Keratinocyte (primary cell): ENCODE measurements around the gene BAIAP3. TPM values are rescaled to one million over a fixed set of nuclear protein-coding genes. Genes with fewer than 3 reads are reported as not detected.

Experiments used
- DNase-seq: peaks from one replicate; pipeline ENCODE4 v3.0.0-alpha.2; 2011; ENCODE audit warnings: low read depth, missing footprints, low spot score
- FAIRE-seq: peaks from 2 replicates; lab custom pipeline; 2011; peaks lifted over from hg19 to GRCh38; lab: Jason Lieb, UNC
- H2AFZ ChIP-seq: 2 replicates; pipeline ENCODE4 v1.6.0; 2012; ENCODE audit warnings: low read length, control low read depth, inconsistent platforms; ENCODE audit not compliant: control insufficient read depth
- H3K27ac ChIP-seq: 2 replicates; pipeline ENCODE4 v1.5.1; 2011; ENCODE audit warnings: low read length; ENCODE audit not compliant: control insufficient read depth, insufficient read depth
- H3K27me3 ChIP-seq: 3 replicates; pipeline ENCODE4 v1.6.0; 2011; ENCODE audit warnings: low read length; ENCODE audit not compliant: control insufficient read depth, insufficient read depth; ENCODE audit errors: extremely low read depth
- H3K36me3 ChIP-seq, 2 experiments: 2 replicates in 1 of 2; 3 replicates in 1 of 2; pipeline ENCODE4 v1.5.1; 2011; ENCODE audit warnings: low read length in 2 of 2, mild to moderate bottlenecking in 1 of 2; ENCODE audit not compliant: control insufficient read depth in 2 of 2, insufficient read depth in 2 of 2; ENCODE audit errors: extremely low read depth in 1 of 2
- H3K4me1 ChIP-seq: 3 replicates; pipeline ENCODE4 v1.5.1; 2011; ENCODE audit warnings: low read length; ENCODE audit not compliant: control insufficient read depth, insufficient read depth; ENCODE audit errors: extremely low read depth
- H3K4me2 ChIP-seq: 3 replicates; pipeline ENCODE4 v1.6.0; 2011; ENCODE audit warnings: low read depth, low read length; ENCODE audit not compliant: control insufficient read depth, insufficient read depth; ENCODE audit errors: extremely low read depth
- H3K4me3 ChIP-seq, 3 experiments: fragments of 200-600 bp in 1 of 3; sonication (generic) in 1 of 3; 2 replicates in 2 of 3; 3 replicates in 1 of 3; pipeline ENCODE4 v1.5.1; 2011 to 2016; ENCODE audit warnings: low read length in 3 of 3, mild to moderate bottlenecking in 3 of 3, control low read depth in 2 of 3, inconsistent platforms in 1 of 3, low read depth in 1 of 3, mixed read lengths in 1 of 3, mixed run types in 1 of 3, moderate library complexity in 1 of 3; ENCODE audit not compliant: control insufficient read depth in 2 of 3, insufficient read depth in 2 of 3; ENCODE audit errors: extremely low read depth in 1 of 3
- H3K79me2 ChIP-seq: 2 replicates; pipeline ENCODE4 v1.6.0; 2012; ENCODE audit warnings: low read length; ENCODE audit not compliant: control insufficient read depth, insufficient read depth
- H3K9ac ChIP-seq: 3 replicates; pipeline ENCODE4 v1.6.0; 2011; ENCODE audit warnings: low read length; ENCODE audit not compliant: control insufficient read depth, insufficient read depth; ENCODE audit errors: extremely low read depth
- H3K9me1 ChIP-seq: 3 replicates; pipeline ENCODE4 v1.6.0; 2011; ENCODE audit warnings: low read length; ENCODE audit not compliant: control insufficient read depth, insufficient read depth; ENCODE audit errors: extremely low read depth
- H3K9me3 ChIP-seq: 2 replicates; pipeline ENCODE4 v1.5.1; 2012; ENCODE audit warnings: low read depth, low read length; ENCODE audit not compliant: control insufficient read depth
- H4K20me1 ChIP-seq: 3 replicates; pipeline ENCODE4 v1.6.0; 2011; ENCODE audit warnings: low read length; ENCODE audit not compliant: control insufficient read depth, insufficient read depth; ENCODE audit errors: extremely low read depth
- CTCF ChIP-seq, 3 experiments: IDR thresholded peaks in 1 of 3; conservative IDR thresholded peaks in 1 of 3; optimal IDR thresholded peaks in 1 of 3; 2 replicates in 2 of 3; 3 replicates in 1 of 3; pipeline versions ENCODE3 to v1.5.1; 2011; ENCODE audit warnings: low read length in 3 of 3, mild to moderate bottlenecking in 3 of 3, moderate library complexity in 2 of 3, control low read depth in 1 of 3, inconsistent platforms in 1 of 3; ENCODE audit not compliant: insufficient read depth in 2 of 3; ENCODE audit errors: extremely low read depth in 1 of 3
- EZH2 ChIP-seq: IDR thresholded peaks from one replicate; pipeline ENCODE4 v1.6.1; 2012; ENCODE audit warnings: inconsistent platforms, mild to moderate bottlenecking, low read length, moderate library complexity
- dilution Hi-C: fragments of 300-500 bp; cut with MboI; formaldehyde crosslinking; loops from one replicate; pipeline ENCODE4 v1.7.0; 2020; ENCODE audit warnings: low sequenced_read_pairs; ENCODE audit not compliant: extremely low pct_ligation_motif_present
- polyA plus RNA-seq, 5 experiments: library from polyadenylated mRNA; depleted of rRNA in 3 of 5; stranded (reverse) in 3 of 5; stranded (forward) in 1 of 5; unstranded in 1 of 5; fragments of >200 nt; gene quantifications; 1 replicate in 1 of 5; 2 replicates in 3 of 5; 3 replicates in 1 of 5; pipeline versions ENCODE4 v1.2.1 to v1.2.3, GENCODE V29; 2011 to 2012; ENCODE audit warnings: missing spikeins in 2 of 5, low read depth in 1 of 5, low replicate concordance in 1 of 5

BAIAP3 gene
- polyA plus RNA-seq, 1 donor (not counting 4 experiments of a cell fraction or from before 2014, with no cell fraction given): not detected

- peaks cover 34% of the 10 kb centered on the region for H4K20me1 ChIP-seq
- DNase-seq (no peak), FAIRE-seq (no peak)
- H3K4me3 ChIP-seq: no peak overlapping the region
- dilution Hi-C loops: no loop called here
- H3K4me2 ChIP-seq: no peak overlapping the region
- H3K9me1 ChIP-seq: no peaks in the 10 kb centered on the region
- H3K36me3 ChIP-seq: peaks cover 26 to 51% of the 10 kb centered on the region in 2 experiments
- no peak overlapping the region for H2AFZ ChIP-seq
- H3K27me3 ChIP-seq: no peaks in the 10 kb centered on the region
- H3K4me1 ChIP-seq: peaks cover 16% of the 10 kb centered on the region
- TF ChIP-seq EZH2 (no peak), CTCF (optimal IDR thresholded peaks at IDR 0.05 in 1 of 3, IDR thresholded peaks at IDR 0.05 in 1 of 3, conservative IDR thresholded peaks at IDR 0.05 in 1 of 3; ENCODE audit: extremely low read depth in 1 of 3, insufficient read depth in 2 of 3, low read length in 3 of 3) (no peak)
- H3K9ac ChIP-seq: no peak overlapping the region
- no peaks in the 10 kb centered on the region for H3K9me3 ChIP-seq
- H3K79me2 ChIP-seq: peaks cover 80% of the 10 kb centered on the region
- H3K27ac ChIP-seq: no peak overlapping the region
These were observed 19.6 kb upstream of the BAIAP3 start for GRCh38 chr16:1313721-1314369.

GRCh38 chr16:1314399-1315068 lies 18.9 kb upstream of the BAIAP3 start:
- peaks cover 30 to 58% of the 10 kb centered on the region in 2 experiments for H3K36me3 ChIP-seq
- dilution Hi-C loops: no loop called here
- no peak overlapping the region for H3K4me3 ChIP-seq
- TF ChIP-seq EZH2 (no peak), CTCF (optimal IDR thresholded peaks at IDR 0.05 in 1 of 3, IDR thresholded peaks at IDR 0.05 in 1 of 3, conservative IDR thresholded peaks at IDR 0.05 in 1 of 3; ENCODE audit: extremely low read depth in 1 of 3, insufficient read depth in 2 of 3, low read length in 3 of 3) (no peak)
- no peak overlapping the region for H3K9ac ChIP-seq
- no peak overlapping the region for H3K27ac ChIP-seq
- H3K9me1 ChIP-seq: no peaks in the 10 kb centered on the region
- H3K4me2 ChIP-seq: no peak overlapping the region
- H4K20me1 ChIP-seq: peaks cover 34% of the 10 kb centered on the region
- no peaks in the 10 kb centered on the region for H3K9me3 ChIP-seq
- no peak overlapping the region for H2AFZ ChIP-seq
- FAIRE-seq: no peak
- peaks cover 87% of the 10 kb centered on the region for H3K79me2 ChIP-seq
- DNase-seq: no peak
- no peaks in the 10 kb centered on the region for H3K27me3 ChIP-seq
- H3K4me1 ChIP-seq: peaks cover 16% of the 10 kb centered on the region
